Hematopoietic multipotent progenitor cell treated with erythropoietin and hydrocortisone succinate and interleukin-3 and kit ligand, for 6 days (in vitro differentiated cells): Measurements from ENCODE around the gene GBE1.
"Not testable (repeated sequence)": the region's sequence is repeated elsewhere in the genome, so short reads cannot be mapped to it uniquely, and the experiment has no call there.

Experiments used
- DNase-seq: peaks from one replicate; pipeline ENCODE4 v3.0.0-alpha.2; 2015

The GBE1 gene

GRCh38 chr3:81518945-81519344, 242.5 kb downstream of the GBE1 start:
- DNase-seq = no peak

- DNase-seq = no peak
Observed at GRCh38 chr3:81516042-81516441, 245.4 kb downstream of the GBE1 start.

- DNase-seq = no peak
Observed at GRCh38 chr3:81513591-81513990, 247.9 kb downstream of the GBE1 start.

GRCh38 chr3:81503026-81503425, 258.4 kb downstream of the GBE1 start:
- no peak for DNase-seq

GRCh38 chr3:81502236-81502635, 259.2 kb downstream of the GBE1 start:
- DNase-seq = no peak

GRCh38 chr3:81500039-81500438, 261.4 kb downstream of the GBE1 start:
- DNase-seq = no peak

- DNase-seq = no peak
Observed at GRCh38 chr3:81497572-81498251, 263.7 kb downstream of the GBE1 start.

GRCh38 chr3:81496407-81497104, 264.9 kb downstream of the GBE1 start:
- no peak for DNase-seq

- DNase-seq = not testable (repeated sequence)
Observed at GRCh38 chr3:81492471-81492870, 269.0 kb downstream of the GBE1 start.

GRCh38 chr3:81492040-81492439, 269.4 kb downstream of the GBE1 start:
- no peak for DNase-seq

GRCh38 chr3:81490541-81491288, 270.7 kb downstream of the GBE1 start:
- DNase-seq = peak; percentile 97

GRCh38 chr3:81485444-81485865, 276.0 kb downstream of the GBE1 start:
- no peak for DNase-seq

GRCh38 chr3:81484520-81484919, 276.9 kb downstream of the GBE1 start:
- DNase-seq = no peak

- no peak for DNase-seq
Observed at GRCh38 chr3:81483046-81483445, 278.4 kb downstream of the GBE1 start.

GRCh38 chr3:81477740-81478139, 283.7 kb downstream of the GBE1 start:
- DNase-seq = no peak

GRCh38 chr3:81476692-81477091, 284.8 kb downstream of the GBE1 start:
- peak; percentile 31 for DNase-seq

- DNase-seq = peak; percentile 57
Observed at GRCh38 chr3:81472600-81473362, 288.7 kb downstream of the GBE1 start.

- DNase-seq = no peak
Observed at GRCh38 chr3:81470524-81471278, 290.7 kb downstream of the GBE1 start.

GRCh38 chr3:81468391-81468790, 293.1 kb downstream of the GBE1 start:
- peak; percentile 28 for DNase-seq

GRCh38 chr3:81466201-81466560, 295.3 kb downstream of the GBE1 start:
- DNase-seq = no peak

GRCh38 chr3:81465510-81466200, 295.8 kb downstream of the GBE1 start:
- no peak for DNase-seq

- no peak for DNase-seq
Observed at GRCh38 chr3:81463781-81464180, 297.7 kb downstream of the GBE1 start.
